IMR-90 (cell line): Measurements from ENCODE around the gene MCTP2. TPM values are rescaled to one million over a fixed set of nuclear protein-coding genes. Genes with fewer than 3 reads are reported as not detected.

Source experiments
- ATAC-seq: fragments of 200-7000 bp; cut with Tn5 transposase; 2 replicates; pipeline ENCODE4 v1.9.1; 2020; ENCODE audit warnings: low read depth, mild to moderate bottlenecking, moderate library complexity
- BruUV-seq: library from RNA; stranded (reverse); fragments of 400-500 nt; replicated peaks from 2 replicates; lab custom pipeline; 2021; lab: Mats Ljungman, UMichigan
- CTCF ChIA-PET: fragments of 300-600 bp; formaldehyde crosslinking; extraction: SDS; loops from one replicate; lab custom pipeline; 2021; ENCODE audit warnings: antibody characterized with exemption; lab: Yijun Ruan, JAX
- POLR2A ChIA-PET: fragments of 300-600 bp; sonication (Branson Sonifier 250); formaldehyde crosslinking; loops from one replicate; lab custom pipeline; 2022; ENCODE audit warnings: antibody characterized with exemption; ENCODE audit not compliant: unreplicated experiment; lab: Charles Lee
- DNase-seq: peaks from one replicate; pipeline ENCODE4 v3.0.0; 2013
- H2AFZ ChIP-seq: replicated peaks from 2 replicates; pipeline ENCODE3; 2013; ENCODE audit warnings: low read length, mild to moderate bottlenecking; ENCODE audit not compliant: poor library complexity
- H2AK5ac ChIP-seq: 2 replicates; pipeline ENCODE4 v1.6.1; 2013; ENCODE audit warnings: low read depth, low read length, inconsistent platforms
- H2AK9ac ChIP-seq: replicated peaks from 2 replicates; pipeline ENCODE3; 2013; ENCODE audit warnings: mild to moderate bottlenecking, low read depth, low read length, moderate library complexity; ENCODE audit not compliant: poor library complexity
- H2BK120ac ChIP-seq: 2 replicates; pipeline ENCODE4 v1.6.1; 2013; ENCODE audit warnings: low read depth, low read length, inconsistent platforms
- H2BK15ac ChIP-seq: 3 replicates; pipeline ENCODE4 v1.6.1; 2013; ENCODE audit warnings: low read depth, low read length, inconsistent platforms
- H2BK20ac ChIP-seq: 2 replicates; pipeline ENCODE4 v1.6.1; 2013; ENCODE audit warnings: low read depth, mild to moderate bottlenecking, inconsistent platforms, low read length, moderate library complexity
- H2BK5ac ChIP-seq: 2 replicates; pipeline ENCODE4 v1.6.1; 2013; ENCODE audit warnings: mild to moderate bottlenecking, low read depth, low read length, inconsistent platforms; ENCODE audit not compliant: poor library complexity, severe bottlenecking
- H3K14ac ChIP-seq: replicated peaks from 2 replicates; pipeline ENCODE4 v1.6.1; 2013; ENCODE audit warnings: low read depth, low read length, inconsistent platforms
- H3K18ac ChIP-seq: 2 replicates; pipeline ENCODE4 v1.6.1; 2013; ENCODE audit warnings: low read depth, low read length, control low read depth
- H3K23ac ChIP-seq: 2 replicates; pipeline ENCODE4 v1.6.1; 2013; ENCODE audit warnings: low read depth, low read length, inconsistent platforms
- H3K27ac ChIP-seq: 2 replicates; pipeline ENCODE4 v1.5.1; 2013; ENCODE audit warnings: mild to moderate bottlenecking, control low read depth, low read length; ENCODE audit not compliant: insufficient read depth
- H3K27me3 ChIP-seq: 2 replicates; pipeline ENCODE4 v1.6.1; 2013; ENCODE audit warnings: low read length; ENCODE audit not compliant: control insufficient read depth, insufficient read depth
- H3K36me3 ChIP-seq: 2 replicates; pipeline ENCODE4 v1.6.1; 2013; ENCODE audit warnings: low read length, mixed read lengths; ENCODE audit not compliant: control insufficient read depth, insufficient read depth
- H3K4ac ChIP-seq: 2 replicates; pipeline ENCODE4 v1.6.1; 2013; ENCODE audit warnings: low read depth, low read length, inconsistent platforms
- H3K4me1 ChIP-seq: 2 replicates; pipeline ENCODE4 v1.6.1; 2013; ENCODE audit warnings: low read length, mixed read lengths; ENCODE audit not compliant: control insufficient read depth, insufficient read depth
- H3K4me2 ChIP-seq: 2 replicates; pipeline ENCODE4 v1.6.1; 2013; ENCODE audit warnings: low read depth, mild to moderate bottlenecking, control low read depth, low read length, moderate library complexity
- H3K4me3 ChIP-seq: 2 replicates; pipeline ENCODE4 v1.5.1; 2013; ENCODE audit warnings: low read depth, mild to moderate bottlenecking, control low read depth, low read length, moderate library complexity; ENCODE audit not compliant: insufficient read depth
- H3K56ac ChIP-seq: 2 replicates; pipeline ENCODE4 v1.6.1; 2013; ENCODE audit warnings: low read length, inconsistent platforms; ENCODE audit not compliant: insufficient read depth; ENCODE audit errors: extremely low read depth
- H3K79me1 ChIP-seq, 2 experiments: 2 replicates each; pipeline ENCODE4 v1.6.1; 2013; ENCODE audit warnings: low read length in 2 of 2, inconsistent platforms in 1 of 2, low read depth in 1 of 2
- H3K9ac ChIP-seq: 2 replicates; pipeline ENCODE4 v1.6.1; 2013; ENCODE audit warnings: low read depth, low read length, control low read depth
- H3K9me1 ChIP-seq: 2 replicates; pipeline ENCODE4 v1.6.1; 2013; ENCODE audit warnings: low read length, inconsistent platforms; ENCODE audit not compliant: insufficient read depth
- H3K9me3 ChIP-seq: 2 replicates; pipeline ENCODE4 v1.6.1; 2013; ENCODE audit warnings: low read length; ENCODE audit not compliant: control insufficient read depth, insufficient read depth
- H4K20me1 ChIP-seq: 2 replicates; pipeline ENCODE4 v1.6.1; 2013; ENCODE audit warnings: low read length, inconsistent platforms; ENCODE audit not compliant: insufficient read depth
- H4K5ac ChIP-seq: 2 replicates; pipeline ENCODE4 v1.6.1; 2013; ENCODE audit warnings: mild to moderate bottlenecking, low read depth, low read length, control low read depth
- H4K8ac ChIP-seq, 2 experiments: 2 replicates each; pipeline ENCODE4 v1.6.1; 2013; ENCODE audit warnings: low read depth in 2 of 2, low read length in 2 of 2, control low read depth in 1 of 2, inconsistent platforms in 1 of 2
- H4K91ac ChIP-seq: 2 replicates; pipeline ENCODE4 v1.6.1; 2013; ENCODE audit warnings: low read depth, low read length, inconsistent platforms; ENCODE audit not compliant: insufficient read depth
- BHLHE40 ChIP-seq: fragments of 150-350 bp; IDR thresholded peaks from 2 replicates; pipeline ENCODE4 v1.6.1; 2016; ENCODE audit warnings: mild to moderate bottlenecking, low read depth, low read length
- POLR2A ChIP-seq: IDR thresholded peaks from 2 replicates; pipeline ENCODE4 v1.6.1; 2012; ENCODE audit warnings: mild to moderate bottlenecking, low read depth, low read length
- RFX5 ChIP-seq: IDR thresholded peaks from 2 replicates; pipeline ENCODE4 v1.8.0; 2012; ENCODE audit warnings: low read depth, mild to moderate bottlenecking, low read length, moderate library complexity
- USF2 ChIP-seq: fragments of 150-350 bp; IDR thresholded peaks from 2 replicates; pipeline ENCODE4 v1.6.1; 2017; ENCODE audit warnings: mild to moderate bottlenecking, antibody characterized with exemption, low read length, low read depth
- WGBS, 2 experiments: methylation state at CpG; one replicate each; pipeline versions ENCODE4 v1.1.5 to v1.1.7; 2013; ENCODE audit warnings: missing lambda C conversion rate in 2 of 2; ENCODE audit not compliant: insufficient read length in 1 of 2; ENCODE audit errors: extremely low coverage in 2 of 2; 5-methylcytosine and 5-hydroxymethylcytosine counted together
- dilution Hi-C: fragments of 300-500 bp; cut with HindIII; formaldehyde crosslinking; loops from one replicate; pipeline ENCODE4 v1.14.3; 2018; ENCODE audit warnings: low sequenced_read_pairs; ENCODE audit not compliant: unreplicated experiment
- in situ Hi-C: fragments of 300-500 bp; cut with MboI; formaldehyde crosslinking; loops from 3 replicates; pipeline ENCODE4 v1.14.3; 2019; ENCODE audit warnings: low sequenced_read_pairs, inconsistent platforms, mixed read lengths
- intact Hi-C: fragments of 100-400 bp; cut with micrococcal nuclease; formaldehyde crosslinking; loops from 2 replicates; pipeline ENCODE4 v1.10.0; 2022
- polyA plus RNA-seq, 3 experiments: library from polyadenylated mRNA; depleted of rRNA; stranded (reverse); fragments of >200 nt; gene quantifications; 2 replicates each; pipeline ENCODE4 v1.2.3, GENCODE V29; 2012; ENCODE audit warnings: low replicate concordance in 1 of 3
- total RNA-seq: library from RNA; depleted of rRNA; stranded (reverse); fragments of >200 nt; gene quantifications from 2 replicates; pipeline ENCODE4 v1.2.3, GENCODE V29; 2012

The MCTP2 gene
- total and polyA plus RNA-seq, 2 of the 4 experiments (the other 2 are of a cell fraction), result 5.1 to 9.9 TPM

GRCh38 chr15:94212291-94212690 is 19.1 kb upstream of the MCTP2 start:
- Histone ChIP-seq H3K9me3 (no peaks in the 10 kb centered on the region; the same call in 1 of the 2 replicates), H3K36me3 (no peaks in the 10 kb centered on the region), H4K5ac (no peak overlapping the region), H2BK15ac (no peak overlapping the region), H3K9ac (no peak overlapping the region), H3K14ac (no peak overlapping the region), H3K9me1 (no peaks in the 10 kb centered on the region), H3K56ac (no peak overlapping the region), H3K27ac (no peak overlapping the region), H2BK20ac (no peak overlapping the region), H2AK9ac (no peak overlapping the region), H3K79me1 (no peaks in the 10 kb centered on the region), H3K18ac (no peak overlapping the region), H4K91ac (no peak overlapping the region), H3K23ac (no peak overlapping the region), H4K20me1 (no peaks in the 10 kb centered on the region), H3K4me3 (no peak overlapping the region), H3K4me1 (no peaks in the 10 kb centered on the region), H3K27me3 (no peaks in the 10 kb centered on the region), H4K8ac (no peak overlapping the region), H2AK5ac (no peak overlapping the region), H2BK120ac (no peak overlapping the region), H2BK5ac (no peak overlapping the region), H3K4ac (no peak overlapping the region), H2AFZ (no peak overlapping the region), H3K4me2 (no peak overlapping the region)
- ChIA-PET CTCF (no interaction called here), POLR2A (no interaction called here)
- no peak for DNase-seq
- no peak for TF ChIP-seq BHLHE40
- no peak for TF ChIP-seq USF2
- TF ChIP-seq RFX5, result no peak
- no peak for TF ChIP-seq POLR2A
- intact Hi-C loops, result no loop called here
- no TSS peak for BruUV-seq
- dilution Hi-C loops, result no loop called here
- no peak for ATAC-seq
- in situ Hi-C loops, result no loop called here
- 67% methylated on average over 1 of the region's 5 CpGs; no CpG with 5 or more reads in 1 of the 2 experiments for WGBS, 2 experiments
